HG02938 (cell line): ENCODE data around the gene TBC1D14.

Experiments
- ATAC-seq: cut with Tn5 transposase; IDR thresholded peaks from one replicate; pipeline ENCODE4 v1.9.1; 2021; ENCODE audit warnings: mild to moderate bottlenecking, moderate library complexity; ENCODE audit not compliant: unreplicated experiment

The TBC1D14 gene, protein sequence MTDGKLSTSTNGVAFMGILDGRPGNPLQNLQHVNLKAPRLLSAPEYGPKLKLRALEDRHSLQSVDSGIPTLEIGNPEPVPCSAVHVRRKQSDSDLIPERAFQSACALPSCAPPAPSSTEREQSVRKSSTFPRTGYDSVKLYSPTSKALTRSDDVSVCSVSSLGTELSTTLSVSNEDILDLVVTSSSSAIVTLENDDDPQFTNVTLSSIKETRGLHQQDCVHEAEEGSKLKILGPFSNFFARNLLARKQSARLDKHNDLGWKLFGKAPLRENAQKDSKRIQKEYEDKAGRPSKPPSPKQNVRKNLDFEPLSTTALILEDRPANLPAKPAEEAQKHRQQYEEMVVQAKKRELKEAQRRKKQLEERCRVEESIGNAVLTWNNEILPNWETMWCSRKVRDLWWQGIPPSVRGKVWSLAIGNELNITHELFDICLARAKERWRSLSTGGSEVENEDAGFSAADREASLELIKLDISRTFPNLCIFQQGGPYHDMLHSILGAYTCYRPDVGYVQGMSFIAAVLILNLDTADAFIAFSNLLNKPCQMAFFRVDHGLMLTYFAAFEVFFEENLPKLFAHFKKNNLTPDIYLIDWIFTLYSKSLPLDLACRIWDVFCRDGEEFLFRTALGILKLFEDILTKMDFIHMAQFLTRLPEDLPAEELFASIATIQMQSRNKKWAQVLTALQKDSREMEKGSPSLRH

DNA sequence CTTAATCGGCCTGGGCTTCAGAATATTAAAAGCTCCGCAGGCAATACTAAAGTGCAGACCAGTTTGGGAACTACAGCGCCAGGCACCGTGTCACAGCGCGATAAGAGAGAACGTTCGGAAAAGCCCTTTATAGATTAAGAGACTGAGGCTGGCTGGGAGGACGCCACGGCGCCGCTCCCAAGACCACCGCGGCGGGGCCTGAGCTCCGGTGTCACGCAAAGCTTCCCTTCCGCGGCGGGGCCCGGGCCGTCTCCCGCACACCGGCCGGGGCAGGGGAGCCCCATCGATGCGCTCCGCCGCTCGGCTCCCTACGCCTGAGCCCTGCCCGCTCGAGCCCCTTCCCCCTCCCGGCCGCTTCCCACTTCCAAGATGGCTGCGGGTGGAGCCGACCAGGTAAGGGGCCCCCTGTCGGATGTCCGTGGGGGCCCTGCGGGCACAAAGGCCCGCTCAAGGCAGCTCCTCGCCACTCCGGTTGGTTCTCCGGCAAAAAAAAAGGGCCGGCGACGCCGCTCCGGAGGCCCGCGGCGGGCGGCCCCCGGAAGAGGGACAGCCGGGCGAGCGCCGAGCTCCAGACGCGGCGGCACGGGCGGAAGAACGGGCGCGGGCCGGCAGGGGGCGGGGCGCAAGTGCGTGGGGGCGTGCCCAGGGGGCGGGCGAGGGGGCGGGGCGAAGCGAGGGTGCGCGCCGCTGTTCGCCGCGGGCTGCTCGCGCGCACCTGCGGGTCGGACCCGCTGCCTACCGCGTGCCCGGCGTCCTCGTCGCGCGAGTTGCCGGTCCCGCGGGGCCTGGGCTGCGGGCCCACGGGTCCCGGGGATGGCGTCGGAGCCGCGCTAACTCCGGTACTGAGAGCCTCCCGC, at the start of gene TBC1D14:
TBC1D14 (plus strand) TSS at position 714 of the 857 bp plus-strand sequence. CDS start 13,564 bp downstream, outside the sequence.
- ATAC-seq, result peak; percentile 84

DNA sequence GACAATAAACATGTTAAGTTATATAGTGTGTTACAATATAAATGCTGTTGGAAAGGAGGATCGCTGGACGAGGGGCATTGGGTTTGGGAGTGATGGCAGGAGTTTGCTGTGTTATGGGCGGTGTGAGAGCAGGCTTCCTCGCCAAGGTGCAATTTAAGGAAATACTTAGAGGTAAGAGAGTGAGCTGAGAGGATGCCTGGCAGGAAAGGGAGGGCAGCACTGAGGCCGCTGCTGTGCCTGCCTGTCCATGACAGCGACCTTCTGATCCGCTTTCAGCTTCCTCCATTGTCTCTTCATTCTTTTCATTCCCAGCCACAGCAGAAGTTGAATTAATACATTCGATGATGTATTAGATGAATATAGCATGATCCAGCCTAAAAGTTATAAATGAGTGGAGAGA, 41.2 kb upstream of the TBC1D14 start:
- no peak for ATAC-seq

DNA sequence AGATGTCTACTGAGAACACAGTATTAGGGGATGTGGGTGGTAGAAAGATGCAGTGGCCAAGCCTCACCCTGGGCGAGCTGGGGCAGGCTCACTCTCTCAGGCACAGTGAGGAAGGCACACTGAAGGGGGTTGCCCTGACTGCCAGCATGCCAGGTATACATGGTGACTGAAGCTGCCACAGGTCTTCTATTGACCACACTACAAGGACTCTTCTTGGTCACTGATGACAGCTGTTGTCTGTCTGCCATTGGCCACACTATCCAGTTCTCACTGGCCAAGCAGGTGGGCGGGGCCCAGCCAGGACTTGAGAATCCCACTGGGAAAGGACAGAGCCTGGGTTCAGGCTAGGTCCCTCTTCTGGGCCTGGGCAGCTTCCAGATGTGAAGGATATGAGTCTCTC, 39.7 kb upstream of the TBC1D14 start:
- no peak for ATAC-seq

DNA sequence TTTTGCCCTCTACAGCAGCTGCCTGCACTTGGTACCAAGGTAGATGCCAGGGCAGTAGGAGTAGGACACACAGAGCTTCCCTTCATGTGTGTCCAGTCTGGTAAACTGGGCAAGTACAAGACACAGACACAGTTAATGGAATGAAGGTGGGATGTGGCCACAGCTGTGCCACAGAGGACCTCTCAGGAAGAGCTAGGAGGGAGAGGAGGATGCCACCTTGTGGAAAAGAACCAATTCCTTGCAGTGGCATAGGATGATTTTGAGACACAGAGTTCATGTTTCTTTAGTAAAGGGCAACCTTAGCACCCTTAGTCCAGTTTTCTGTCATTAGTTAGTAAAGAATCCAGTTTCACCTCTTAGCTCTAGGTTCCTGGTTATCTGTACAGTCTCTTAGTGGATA, 36.3 kb upstream of the TBC1D14 start:
- no peak for ATAC-seq

DNA sequence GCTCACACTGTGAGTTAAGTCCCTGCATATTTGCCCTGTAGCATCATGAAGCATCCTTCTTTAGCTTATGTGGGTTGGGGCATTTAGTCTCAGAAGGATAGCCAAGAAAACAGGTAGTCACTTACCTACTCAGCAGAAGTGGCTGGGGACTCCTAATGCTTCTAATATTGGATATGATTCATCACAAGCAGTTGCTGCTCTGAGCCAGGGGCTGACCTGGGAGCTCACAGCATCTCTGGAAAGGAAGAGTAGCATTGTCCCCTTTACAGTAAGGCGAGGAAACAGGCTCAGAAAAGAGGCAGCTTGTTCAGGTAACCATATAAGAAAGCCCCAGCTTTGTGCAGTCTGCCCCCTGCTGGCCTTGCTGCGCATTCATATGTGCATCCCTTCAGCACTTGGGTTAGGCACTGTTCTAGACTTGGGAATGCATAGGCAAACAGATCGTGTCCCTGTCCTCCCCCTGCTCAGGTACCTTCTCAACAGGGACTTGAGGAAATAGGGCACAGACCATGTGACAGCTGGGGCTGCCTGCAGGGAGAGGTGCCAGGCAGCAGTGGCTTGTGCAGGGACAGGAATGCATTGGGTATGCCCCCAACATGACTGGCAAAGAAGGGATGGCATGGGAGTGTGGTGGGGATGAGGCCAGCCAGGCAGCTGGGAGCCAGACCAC, 35.7 kb upstream of the TBC1D14 start:
- peak; percentile 77 for ATAC-seq

DNA sequence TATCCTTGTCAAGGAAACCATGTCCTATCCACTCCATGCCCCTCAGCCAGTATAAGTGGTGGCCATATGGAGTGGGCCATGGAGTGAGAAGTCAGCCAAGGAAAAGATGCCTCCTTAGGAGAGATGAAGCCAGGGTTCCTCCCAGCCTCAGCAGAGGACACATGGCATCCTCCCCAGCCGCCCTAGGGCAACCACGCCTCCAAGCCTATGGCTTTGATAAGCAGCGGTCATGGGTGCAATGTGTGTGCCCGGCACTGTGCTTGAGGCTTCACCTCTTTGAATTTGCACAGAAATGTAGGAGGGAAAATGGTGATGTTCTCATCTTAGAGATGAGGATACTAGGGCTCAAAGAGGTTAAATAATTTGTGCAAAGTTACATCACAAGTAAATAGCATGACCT, 34.6 kb upstream of the TBC1D14 start:
- ATAC-seq, result no peak

DNA sequence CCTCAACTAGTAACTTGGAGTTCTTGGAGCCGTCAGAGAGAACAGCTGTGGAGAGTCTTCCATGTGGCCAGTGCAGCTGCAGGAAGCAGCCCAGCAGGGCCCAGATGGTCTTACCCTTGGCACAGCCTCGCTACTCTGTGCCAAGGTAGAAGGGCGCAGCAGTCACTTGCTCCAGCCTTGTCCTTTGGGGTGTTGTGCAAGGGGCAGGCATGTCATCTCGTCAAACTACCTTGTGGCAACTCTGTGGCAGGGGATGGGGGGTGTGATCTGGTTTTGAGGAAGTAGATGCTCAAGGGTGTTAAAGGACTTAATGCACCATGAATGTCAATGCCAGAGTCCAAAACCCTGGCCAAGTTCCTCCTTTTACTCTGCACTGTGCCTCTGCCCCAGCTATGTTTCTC, 34.2 kb upstream of the TBC1D14 start:
- no peak for ATAC-seq

DNA sequence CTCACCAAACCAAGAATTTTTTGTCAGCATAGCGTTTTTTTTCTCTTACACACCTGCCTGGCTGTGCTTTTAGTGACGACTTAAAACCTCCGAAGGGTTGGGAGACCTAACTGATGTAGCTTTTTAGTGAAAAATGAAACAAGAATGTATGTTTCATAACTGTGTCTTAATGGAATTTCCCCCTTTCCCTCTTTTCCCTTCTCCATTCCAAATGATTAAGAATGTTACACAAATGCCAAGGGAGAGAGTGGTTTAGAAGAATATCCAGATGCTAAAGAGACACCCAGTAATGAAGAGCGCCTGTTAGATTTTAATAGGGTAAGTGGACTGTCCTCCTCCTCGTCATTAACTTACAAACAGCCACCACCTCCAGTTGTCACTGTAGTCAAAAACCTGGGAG, 33.2 kb upstream of the TBC1D14 start:
- ATAC-seq, result no peak

DNA sequence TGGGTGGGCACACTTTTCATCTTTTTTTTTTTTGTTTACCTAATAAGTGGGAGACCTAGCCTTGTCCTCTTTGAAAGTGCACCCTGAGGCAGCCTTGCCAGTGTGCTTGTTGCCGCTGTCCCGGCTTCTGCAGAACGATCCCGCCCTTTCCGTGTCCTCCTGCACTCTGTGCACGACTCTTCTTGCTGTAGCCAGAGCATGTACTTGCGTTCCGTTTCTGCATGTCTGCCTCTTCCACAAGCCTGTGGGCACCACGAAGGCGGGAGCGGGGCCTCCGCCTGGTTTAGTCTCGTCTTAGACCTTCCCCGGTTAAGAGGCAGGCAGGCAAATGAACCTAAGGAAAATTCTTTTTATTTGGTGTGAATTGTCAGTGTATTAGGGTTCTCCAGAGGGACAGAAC, 32.6 kb upstream of the TBC1D14 start:
- ATAC-seq, result no peak

DNA sequence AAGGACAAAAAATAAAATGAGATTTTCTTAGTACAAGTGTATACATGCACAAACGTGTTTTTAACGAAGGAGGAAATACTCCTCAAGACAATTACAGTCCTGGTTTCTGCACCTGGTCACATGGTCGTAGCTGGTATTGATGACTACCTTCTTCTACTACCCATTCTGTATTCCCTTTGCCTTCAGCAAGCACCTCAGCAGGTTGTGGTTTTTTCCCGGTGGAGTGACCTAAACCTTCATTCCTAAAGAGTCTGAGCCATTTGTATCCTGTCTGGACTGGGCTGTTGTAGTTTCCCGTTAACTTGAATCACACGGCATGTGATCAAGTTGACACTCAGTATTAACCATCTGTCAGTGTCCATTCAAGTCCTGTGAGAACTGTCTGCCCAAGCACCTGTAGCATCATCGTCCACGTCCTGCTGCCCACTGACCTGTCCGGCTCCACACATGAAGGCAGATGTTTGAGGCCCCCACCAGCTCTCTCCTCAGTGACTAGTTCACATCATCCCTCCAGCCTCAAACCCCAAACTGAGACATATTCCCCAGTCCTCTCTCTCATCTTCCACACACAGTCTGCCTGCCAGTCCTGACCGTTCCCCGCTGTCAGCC, 31.1 kb upstream of the TBC1D14 start:
- no peak for ATAC-seq

DNA sequence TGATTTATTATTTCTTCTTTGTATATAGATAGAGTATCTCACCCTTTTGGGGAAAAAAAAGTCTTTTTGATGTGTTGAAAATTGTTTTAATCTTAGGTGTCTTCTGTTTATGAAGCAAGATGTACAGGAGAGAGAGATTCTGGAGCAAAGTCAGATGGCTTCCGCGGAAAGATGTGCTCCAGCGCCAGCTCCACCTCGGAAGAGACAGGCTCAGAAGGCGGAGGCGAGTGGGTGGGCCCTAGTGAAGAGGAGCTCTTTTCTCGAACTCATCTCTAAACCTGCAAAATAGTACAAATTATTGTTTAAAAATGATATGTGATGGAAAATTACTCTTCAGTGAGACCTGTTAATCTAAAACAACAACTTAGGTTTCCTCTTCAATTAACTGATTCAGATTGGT, 28.9 kb upstream of the TBC1D14 start:
- ATAC-seq, result no peak

DNA sequence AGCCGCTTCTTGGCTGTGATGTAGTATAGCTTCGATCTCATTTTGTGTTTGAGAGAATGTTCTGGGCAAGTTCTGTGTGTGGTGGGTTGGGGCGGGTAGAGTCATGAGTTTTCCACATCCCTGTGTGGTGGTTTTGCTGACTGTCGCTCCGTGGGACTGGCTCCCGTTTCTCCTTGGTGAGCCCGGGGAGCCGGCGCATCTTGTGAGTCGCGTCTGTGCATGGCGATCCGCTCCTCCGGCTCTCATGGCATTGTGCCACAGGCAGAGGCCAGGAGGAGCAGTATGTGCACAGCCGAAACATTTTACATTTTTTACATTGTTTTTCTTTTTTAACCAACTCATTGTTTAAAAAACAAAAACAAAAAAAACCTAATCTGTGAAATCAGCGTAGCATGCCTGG, 27.7 kb upstream of the TBC1D14 start:
- no peak for ATAC-seq

DNA sequence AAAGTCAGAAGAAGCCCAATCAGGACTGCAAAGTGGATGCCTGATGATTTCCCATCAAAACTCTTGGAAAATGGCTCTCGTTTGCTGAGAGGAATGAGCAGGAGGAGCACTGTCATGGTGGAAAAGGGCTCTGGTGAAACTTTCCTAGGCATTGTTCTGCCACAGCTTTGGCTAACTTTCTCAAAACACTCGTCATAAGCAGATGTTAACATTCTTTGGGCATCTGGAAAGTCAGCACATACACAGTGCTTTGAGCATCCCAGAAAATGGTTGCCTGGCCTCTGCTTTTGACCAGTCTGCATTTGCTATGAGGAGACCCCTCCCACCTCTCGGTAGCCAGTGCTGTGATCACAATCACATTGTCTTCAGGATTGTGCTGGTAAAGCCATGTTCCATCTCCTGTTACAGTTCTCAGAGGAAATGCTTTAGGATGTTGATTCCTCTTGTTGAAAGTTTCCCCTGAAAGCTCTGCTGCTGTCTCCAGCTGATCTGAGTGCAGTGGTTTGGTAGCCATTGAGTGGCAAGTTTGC, 25.2 kb upstream of the TBC1D14 start:
- ATAC-seq, result no peak

DNA sequence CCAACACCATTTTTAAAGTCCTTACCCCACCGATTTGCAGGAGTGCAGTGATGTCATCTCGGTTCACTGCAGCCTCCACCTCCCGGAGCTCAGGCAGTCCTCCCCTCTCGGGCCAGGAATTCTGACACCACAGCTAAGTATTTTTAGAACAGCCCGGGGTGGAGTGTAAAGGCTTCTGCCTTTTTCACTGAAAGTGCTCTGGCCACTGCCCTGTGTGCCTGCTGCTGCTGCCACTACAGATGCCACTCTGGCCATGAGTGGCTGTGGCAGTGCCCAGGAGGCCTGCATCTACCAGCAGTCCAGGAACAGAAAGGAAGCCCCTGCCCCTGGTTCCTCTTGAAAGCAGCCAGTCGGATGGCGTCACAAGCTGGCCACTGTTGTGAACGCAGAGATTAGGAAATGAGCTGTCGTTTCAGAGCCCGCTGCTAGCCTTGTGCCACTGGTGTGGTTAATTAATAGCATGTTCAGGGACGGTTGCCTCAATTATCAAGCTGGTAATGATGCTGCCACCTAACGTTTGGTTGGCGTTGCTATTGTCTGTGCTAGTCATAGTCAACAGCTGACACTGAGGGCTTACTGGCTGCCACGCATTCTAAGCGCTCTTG, 23.6 kb upstream of the TBC1D14 start:
- no peak for ATAC-seq

DNA sequence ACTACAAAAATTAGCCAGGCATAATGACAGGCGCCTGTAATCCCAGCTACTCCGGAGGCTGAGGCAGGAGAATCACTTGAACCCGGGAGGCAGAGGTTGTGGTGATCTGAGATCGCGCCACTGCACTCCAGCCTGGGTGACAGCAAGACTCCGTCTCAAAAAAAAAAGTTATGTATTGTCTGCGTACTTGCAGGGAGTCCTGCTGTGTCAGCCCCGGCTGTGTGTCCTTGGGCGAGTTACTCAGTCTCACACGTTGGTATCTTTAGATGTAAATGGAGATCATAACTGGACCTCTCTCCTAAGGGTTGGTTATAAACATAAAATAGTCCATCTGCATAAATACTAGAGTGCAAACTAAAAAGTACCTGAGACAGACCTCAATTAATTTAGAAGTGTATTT, 22.7 kb upstream of the TBC1D14 start:
- no peak for ATAC-seq

DNA sequence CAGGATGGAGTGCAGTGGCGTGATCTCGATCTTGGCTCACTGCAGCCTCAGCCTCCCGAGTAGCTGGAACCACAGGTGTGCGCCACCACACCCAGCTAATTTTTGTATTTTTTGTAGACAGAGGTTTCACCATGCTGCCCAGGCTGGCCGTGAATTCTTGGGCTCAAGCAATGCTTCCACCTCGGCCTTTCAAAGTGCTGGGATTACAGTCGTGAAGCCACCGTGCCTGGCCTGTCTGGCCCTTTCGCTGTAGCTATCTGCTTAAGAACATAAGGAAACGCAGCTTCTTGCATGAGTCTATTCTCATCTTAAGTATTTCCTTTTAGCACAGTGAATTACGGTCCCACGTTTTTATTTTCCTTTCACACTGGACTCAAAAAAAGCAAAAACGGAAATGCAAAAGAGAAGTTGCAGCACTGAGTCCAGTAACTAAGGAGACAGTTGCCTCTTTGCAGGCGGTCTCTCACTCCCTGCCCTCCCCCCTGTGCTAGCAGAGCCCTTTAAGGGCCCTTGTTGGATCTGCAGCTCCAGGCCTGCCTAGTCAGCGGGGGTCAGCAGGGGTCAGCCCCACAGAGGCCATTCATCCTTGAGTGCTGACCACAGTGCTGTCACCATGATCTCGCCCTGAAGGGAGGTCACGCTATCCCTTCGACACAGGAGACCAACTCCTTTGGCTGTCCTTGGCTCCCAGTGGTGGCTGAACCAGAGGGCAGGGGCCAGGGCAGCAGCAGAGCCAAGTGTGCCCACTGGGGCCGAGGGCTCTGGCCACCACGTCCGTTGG, 21.8 kb upstream of the TBC1D14 start:
- ATAC-seq, result no peak

DNA sequence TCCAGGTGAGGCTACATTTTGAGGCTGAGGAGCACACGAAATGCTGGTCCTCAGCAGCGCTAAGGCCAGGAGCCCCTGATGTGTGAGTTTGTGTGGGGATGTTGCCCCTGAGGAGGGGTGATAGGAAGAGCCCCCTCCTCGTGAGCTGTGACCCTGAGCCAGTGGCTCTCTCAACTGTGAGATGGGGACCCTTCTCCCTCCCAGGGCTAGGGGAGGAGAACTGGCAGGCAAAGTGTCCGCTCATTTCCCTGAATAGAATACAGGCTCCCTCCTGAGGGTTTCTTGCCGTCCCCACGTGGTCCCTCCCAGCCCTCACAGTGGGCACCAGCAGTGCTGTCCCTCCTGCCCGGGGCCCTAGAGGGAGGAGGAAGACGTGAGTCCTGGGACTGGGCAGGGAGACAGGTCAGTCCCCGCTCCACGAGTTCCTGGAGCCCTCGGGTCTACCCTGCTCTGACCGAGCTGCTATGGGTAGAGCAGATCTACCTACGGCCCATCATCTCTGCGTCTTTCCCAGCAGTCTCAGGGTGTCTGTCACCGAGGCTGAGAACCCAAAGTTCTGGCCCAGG, 21.0 kb upstream of the TBC1D14 start:
- no peak for ATAC-seq

DNA sequence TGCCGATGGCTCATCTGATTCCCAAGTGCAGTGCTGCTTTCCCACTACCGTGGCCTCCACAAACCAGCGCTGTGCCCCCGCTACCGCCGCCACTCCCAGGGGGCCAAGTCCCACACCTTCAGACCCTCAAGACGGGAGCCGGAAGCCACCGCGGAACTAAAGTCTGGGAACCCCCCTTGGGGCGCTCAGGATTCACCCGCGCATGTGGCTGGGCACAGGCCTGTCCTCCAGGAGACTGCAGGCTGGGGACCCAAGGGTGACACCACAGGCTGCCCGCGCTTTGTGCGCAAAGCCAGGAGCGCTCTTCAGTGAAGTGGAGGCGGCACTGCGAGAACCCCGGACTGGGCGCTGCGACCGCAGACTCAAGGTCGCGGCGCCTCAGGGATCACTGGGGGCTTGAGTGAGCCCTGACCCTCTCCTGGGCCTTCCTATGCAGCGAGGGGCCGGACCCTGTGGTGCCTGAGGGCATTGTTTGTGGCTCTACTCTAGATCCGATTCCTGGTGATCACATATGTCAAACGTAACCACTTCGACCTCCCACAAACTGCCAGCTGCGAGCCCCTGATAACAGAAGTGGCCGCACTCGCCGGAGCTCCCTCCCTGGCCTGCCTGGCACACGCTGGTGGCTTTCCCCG, 20.4 kb upstream of the TBC1D14 start:
- ATAC-seq, result no peak
